Measurements from ENCODE around the gene ZNF559.

Gene ZNF559

GRCh38 chr19:9354651-9355050 is 30.7 kb downstream of the ZNF559 start:
- TF ChIP-seq CTCF (IDR thresholded peaks at IDR 0.05; ENCODE audit: low read length, missing control alignments): no peak
- H3K4me3 ChIP-seq (replicated peaks; ENCODE audit: low read depth, low read length): no peak overlapping the region
- DNase-seq (ENCODE audit: low read depth): no peak

DNA sequence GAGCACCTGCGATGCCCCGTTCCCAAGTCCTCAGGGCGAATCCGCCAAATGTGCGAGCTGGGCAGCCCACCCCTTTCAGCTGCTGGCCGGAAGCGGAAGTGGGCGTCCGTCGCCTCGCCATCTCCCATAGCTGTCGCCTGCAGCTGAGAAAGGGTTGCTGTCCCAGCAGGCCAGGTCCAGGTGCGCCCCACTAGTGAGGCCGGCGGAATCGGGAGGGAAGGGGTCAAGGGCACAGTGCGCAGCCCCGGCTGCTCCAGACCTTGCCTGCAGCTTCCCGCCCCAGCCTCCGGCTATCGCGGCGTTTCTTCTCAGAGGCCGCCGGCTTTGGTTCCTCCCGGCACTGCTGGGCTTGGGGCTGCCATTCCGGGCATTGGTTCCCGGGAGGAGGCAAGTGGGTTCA is 38.9 kb downstream of the ZNF559 start, which contains the start of gene ZNF177:
TSS of gene ZNF177 (plus strand) at position 109 of the 400 bp plus-strand sequence. CDS start 15,299 bp downstream, outside the sequence.
- peak within 1 kb of the TSS; percentile 49 for H3K4me3 ChIP-seq (replicated peaks; ENCODE audit: low read depth, low read length)
- no peak for TF ChIP-seq CTCF (IDR thresholded peaks at IDR 0.05; ENCODE audit: low read length, missing control alignments)
- DNase-seq (ENCODE audit: low read depth): no peak

DNA sequence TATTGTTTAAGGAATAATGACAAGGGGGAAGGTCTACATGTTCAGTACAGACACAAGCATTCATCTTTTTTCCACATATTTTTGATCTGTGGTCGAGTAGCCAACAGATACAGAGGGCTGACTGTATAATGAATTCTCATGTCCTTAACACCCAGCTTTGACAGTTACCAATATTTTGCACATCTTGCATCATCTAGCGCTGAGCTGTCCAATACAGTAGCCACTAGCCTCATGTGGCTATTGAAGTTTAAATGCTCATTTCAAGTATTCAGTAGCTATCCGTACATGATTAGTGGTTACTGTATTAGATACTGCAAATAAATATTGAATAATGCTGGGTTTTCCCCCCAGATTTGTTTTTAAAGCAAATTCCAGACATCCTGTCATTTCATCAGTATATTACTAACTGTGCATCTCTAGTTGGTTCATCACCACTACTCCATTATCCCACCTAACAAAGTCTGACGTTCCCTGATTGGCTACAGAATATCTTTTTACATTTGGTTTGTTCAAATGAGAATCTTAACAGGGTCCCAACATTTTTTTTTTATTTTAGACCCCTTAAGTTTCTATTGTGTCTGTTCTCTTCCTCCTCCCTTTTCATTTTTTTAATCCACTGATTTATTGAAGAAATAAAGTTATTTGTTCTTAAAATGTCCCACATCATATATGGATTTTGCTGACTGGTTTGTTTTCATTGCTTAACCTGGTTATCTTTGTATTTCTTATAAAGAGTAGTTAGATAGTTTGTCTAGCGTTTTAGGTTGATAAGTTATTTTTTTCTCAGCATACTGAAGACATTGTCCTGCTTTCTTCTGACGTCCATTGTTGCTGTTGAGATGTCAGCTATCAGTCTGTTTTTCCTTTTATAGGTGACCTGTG is 47.0 kb downstream of the ZNF559 start:
- no peak for DNase-seq (ENCODE audit: low read depth)
- no peak overlapping the region for H3K4me3 ChIP-seq (replicated peaks; ENCODE audit: low read depth, low read length)
- no peak for TF ChIP-seq CTCF (IDR thresholded peaks at IDR 0.05; ENCODE audit: low read length, missing control alignments)

DNA sequence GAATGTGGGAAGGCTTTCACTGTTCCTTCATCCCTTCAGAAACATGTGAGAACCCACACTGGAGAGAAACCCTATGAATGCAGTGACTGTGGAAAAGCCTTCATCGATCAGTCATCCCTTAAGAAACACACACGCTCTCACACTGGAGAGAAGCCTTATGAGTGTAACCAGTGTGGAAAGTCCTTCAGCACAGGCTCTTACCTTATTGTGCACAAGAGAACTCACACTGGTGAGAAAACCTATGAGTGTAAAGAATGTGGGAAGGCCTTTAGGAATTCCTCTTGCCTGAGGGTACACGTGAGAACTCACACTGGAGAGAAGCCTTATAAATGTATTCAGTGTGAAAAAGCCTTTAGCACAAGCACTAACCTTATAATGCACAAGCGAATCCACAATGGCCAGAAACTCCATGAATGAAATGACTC is 57.4 kb downstream of the ZNF559 start:
- H3K4me3 ChIP-seq (replicated peaks; ENCODE audit: low read depth, low read length): no peak overlapping the region
- no peak for TF ChIP-seq CTCF (IDR thresholded peaks at IDR 0.05; ENCODE audit: low read length, missing control alignments)
- DNase-seq (ENCODE audit: low read depth): peak; percentile 7
